Right lobe of liver (tissue), 6 donors: ENCODE results near the gene TSPAN32. TPM values are rescaled to one million over a fixed set of nuclear protein-coding genes. Genes with fewer than 3 reads are reported as not detected.
A peak's percentile ranks its signal among the peaks of the same experiment; 100 is the strongest.

Experiments
- ATAC-seq, 4 donors: fragments of 200-7000 bp; cut with Tn5 transposase; one replicate each; pipeline ENCODE4 v1.9.1; 2020; ENCODE audit warnings: mild to moderate bottlenecking in 4 of 4, moderate library complexity in 4 of 4
- DNase-seq, 3 donors: peaks; one replicate each; pipeline ENCODE4 v3.0.0-alpha.2; 2020
- H3K27ac ChIP-seq, 3 donors: fragments of 200-600 bp; one replicate each; pipeline ENCODE4 v1.8.0; 2022
- H3K27me3 ChIP-seq, 2 donors: fragments of 200-600 bp; one replicate each; pipeline ENCODE4 v1.8.0; 2022
- H3K36me3 ChIP-seq, 4 donors: fragments of 200-600 bp; sonication (generic) in 1 of 4; one replicate each; pipeline versions ENCODE4 v1.5.1 to v1.8.0; 2017 to 2022; ENCODE audit warnings: control low read depth in 1 of 4
- H3K4me1 ChIP-seq, 4 donors: fragments of 200-600 bp; sonication (generic) in 1 of 4; one replicate each; pipeline versions ENCODE4 v1.5.1 to v1.8.0; 2017 to 2022; ENCODE audit warnings: control low read depth in 1 of 4
- H3K4me3 ChIP-seq, 3 donors: fragments of 200-600 bp; one replicate each; pipeline ENCODE4 v1.8.0; 2022
- H3K9me3 ChIP-seq, 4 donors: fragments of 200-600 bp; sonication (generic) in 1 of 4; one replicate each; pipeline versions ENCODE4 v1.5.1 to v1.8.0; 2017 to 2022; ENCODE audit warnings: control low read depth in 1 of 4
- CTCF ChIP-seq, 4 donors: fragments of 200-600 bp in 3 of 4; fragments of 450-650 bp in 1 of 4; IDR thresholded peaks; one replicate each; pipeline versions ENCODE4 v1.5.1 to v1.8.0; 2016 to 2022; ENCODE audit warnings: antibody characterized with exemption in 4 of 4, mild to moderate bottlenecking in 2 of 4
- POLR2A ChIP-seq: fragments of 450-650 bp; IDR thresholded peaks from one replicate; pipeline ENCODE4 v1.6.1; 2017; ENCODE audit warnings: antibody characterized with exemption, mild to moderate bottlenecking
- WGBS: methylation state at CpG from one replicate; pipeline ENCODE4 v1.1.6; 2018; ENCODE audit warnings: low coverage, low lambda C conversion rate; ENCODE audit not compliant: insufficient coverage; ENCODE audit errors: missing lambda C conversion rate; 5-methylcytosine and 5-hydroxymethylcytosine counted together
- intact Hi-C, 2 donors: fragments of 100-400 bp; cut with DNase I; formaldehyde crosslinking; loops; one replicate each; pipeline versions ENCODE4 v1.11.2 to v1.14.1; 2022
- total RNA-seq, 6 experiments: library from RNA; depleted of rRNA in 2 of 6; stranded (reverse); fragments of >200 nt in 2 of 6; fragmentation: NEBNext Ultra II Directional in 3 of 6; extraction: Animal tissue kit (Norgen Biotek cat#: 25700) in 3 of 6; gene quantifications; one replicate each; pipeline versions ENCODE4 v1.1.0 to v1.2.4, GENCODE V29; 2016 to 2023
- donor health status: DM: no; HTN: yes; CAD: no.
- donor health status: DM: no; HTN: no; CAD: no.
- donor health status: DM: no; HTN: no; CAD: no.
- donor health status: DM: no; HTN: yes; CAD: no.
- donor health status: DM: no; HTN: yes; CAD: no.

TSPAN32 gene
- total RNA-seq, 6 experiments from 2014 or later, result 0.24 to 1.2 (median 0.63) TPM; not detected in 2

GRCh38 chr11:2258501-2259465 lies 43.0 kb upstream of the TSPAN32 start:
- intact Hi-C loops, result no loop called here
- ATAC-seq, result no peak
- Histone ChIP-seq H3K9me3 (no peaks in the 10 kb centered on the region), H3K36me3 (no peaks in the 10 kb centered on the region), H3K27ac (no peak overlapping the region), H3K4me3 (no peak overlapping the region), H3K27me3 (no peaks in the 10 kb centered on the region), H3K4me1 (no peaks in the 10 kb centered on the region)
- WGBS, result 82% methylated on average over 10 of the region's 29 CpGs
- peak in 2 of 3 donors; percentile 8 to 45 for DNase-seq
- TF ChIP-seq CTCF (IDR thresholded peaks at IDR 0.05), result no peak
- no peak for TF ChIP-seq POLR2A

GRCh38 chr11:2259466-2259830 lies 42.4 kb upstream of the TSPAN32 start:
- WGBS, result no CpG with 5 or more reads among the region's 8 CpGs
- no peak for TF ChIP-seq POLR2A
- TF ChIP-seq CTCF (IDR thresholded peaks at IDR 0.05), result no peak
- Histone ChIP-seq H3K9me3 (no peaks in the 10 kb centered on the region), H3K36me3 (no peaks in the 10 kb centered on the region), H3K27ac (no peak overlapping the region), H3K4me1 (no peaks in the 10 kb centered on the region), H3K4me3 (no peak overlapping the region), H3K27me3 (no peaks in the 10 kb centered on the region)
- ATAC-seq (no peak), DNase-seq (peak in 2 of 3 donors; percentile 10 to 30)
- intact Hi-C loops, result no loop called here

- Histone ChIP-seq H3K27me3 (no peaks in the 10 kb centered on the region), H3K4me1 (no peaks in the 10 kb centered on the region), H3K27ac (no peak overlapping the region), H3K4me3 (no peak overlapping the region), H3K36me3 (no peaks in the 10 kb centered on the region), H3K9me3 (no peaks in the 10 kb centered on the region)
- DNase-seq (peak in 2 of 3 donors; percentile 7 to 39), ATAC-seq (no peak)
- intact Hi-C loops, result no loop called here
- WGBS, result 71% methylated on average over 3 of the region's 12 CpGs
- TF ChIP-seq POLR2A (no peak), CTCF (IDR thresholded peaks at IDR 0.05) (no peak)
Measured at GRCh38 chr11:2259897-2260451, 41.8 kb upstream of the TSPAN32 start.

GRCh38 chr11:2260491-2261364 lies 41.1 kb upstream of the TSPAN32 start:
- no peak for ATAC-seq
- DNase-seq, result peak in 1 of 3 donors; percentile 40
- Histone ChIP-seq H3K27ac (no peak overlapping the region), H3K36me3 (no peaks in the 10 kb centered on the region), H3K4me3 (no peak overlapping the region), H3K9me3 (no peaks in the 10 kb centered on the region), H3K4me1 (no peaks in the 10 kb centered on the region), H3K27me3 (no peaks in the 10 kb centered on the region)
- TF ChIP-seq CTCF (IDR thresholded peaks at IDR 0.05) (no peak), POLR2A (no peak)
- intact Hi-C loops, result no loop called here
- 100% methylated on average over 2 of the region's 26 CpGs for WGBS
